GM06990 (cell line): ENCODE results near the gene UGT1A3.
"Not testable (repeated sequence)": the region's sequence is repeated elsewhere in the genome, so short reads cannot be mapped to it uniquely, and the experiment has no call there.

Experiments
- DNase-seq: peaks from one replicate; pipeline ENCODE4 v3.0.0-alpha.2; 2011; ENCODE audit not compliant: insufficient read length; ENCODE audit errors: extremely low read depth
- H3K27me3 ChIP-seq: replicated peaks from 2 replicates; pipeline ENCODE4 v1.6.0; 2011; ENCODE audit warnings: low read length; ENCODE audit not compliant: control insufficient read depth, insufficient read depth
- H3K36me3 ChIP-seq: 2 replicates; pipeline ENCODE4 v1.5.1; 2011; ENCODE audit warnings: low read length; ENCODE audit not compliant: control insufficient read depth, insufficient read depth
- H3K4me3 ChIP-seq: replicated peaks from 2 replicates; pipeline ENCODE4 v1.5.1; 2011; ENCODE audit warnings: low read depth, mild to moderate bottlenecking, control low read depth, low read length
- TF ChIP-seq, protein P1 (sequence below): IDR thresholded peaks from 2 replicates; pipeline ENCODE4 v1.5.1; 2011; ENCODE audit warnings: low read length, control low read depth, mild to moderate bottlenecking, inconsistent platforms; ENCODE audit not compliant: insufficient read depth, poor library complexity, severe bottlenecking

The UGT1A3 gene

DNA sequence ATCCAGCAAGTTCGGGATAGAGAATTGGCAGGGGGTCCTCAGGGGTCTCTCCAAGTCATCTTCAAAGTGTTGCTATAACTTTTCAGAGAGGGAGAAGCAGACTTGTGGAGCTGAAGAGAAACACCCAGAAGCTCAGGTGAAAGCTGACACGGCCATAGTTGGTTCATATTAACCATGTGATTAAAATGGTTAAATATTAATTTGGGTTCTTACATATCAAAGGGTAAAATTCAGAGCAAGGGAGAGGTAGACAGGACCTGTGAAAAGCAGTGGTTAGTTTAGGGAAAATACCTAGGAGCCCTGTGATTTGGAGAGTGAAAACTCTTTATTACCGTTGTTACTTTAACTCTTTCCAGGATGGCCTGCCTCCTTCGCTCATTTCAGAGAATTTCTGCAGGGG lies 36.2 kb upstream of the UGT1A3 start, which contains the start of gene UGT1A6:
UGT1A6 (plus strand) TSS at position 243 of the 400 bp plus-strand sequence; CDS start at position 358, 115 bp downstream.
- no peaks in the 10 kb centered on the region for H3K36me3 ChIP-seq
- H3K27me3 ChIP-seq: no peaks in the 10 kb centered on the region
- no peak within 1 kb of the TSS for H3K4me3 ChIP-seq
- no peak for DNase-seq
- TF ChIP-seq, protein P1, sequence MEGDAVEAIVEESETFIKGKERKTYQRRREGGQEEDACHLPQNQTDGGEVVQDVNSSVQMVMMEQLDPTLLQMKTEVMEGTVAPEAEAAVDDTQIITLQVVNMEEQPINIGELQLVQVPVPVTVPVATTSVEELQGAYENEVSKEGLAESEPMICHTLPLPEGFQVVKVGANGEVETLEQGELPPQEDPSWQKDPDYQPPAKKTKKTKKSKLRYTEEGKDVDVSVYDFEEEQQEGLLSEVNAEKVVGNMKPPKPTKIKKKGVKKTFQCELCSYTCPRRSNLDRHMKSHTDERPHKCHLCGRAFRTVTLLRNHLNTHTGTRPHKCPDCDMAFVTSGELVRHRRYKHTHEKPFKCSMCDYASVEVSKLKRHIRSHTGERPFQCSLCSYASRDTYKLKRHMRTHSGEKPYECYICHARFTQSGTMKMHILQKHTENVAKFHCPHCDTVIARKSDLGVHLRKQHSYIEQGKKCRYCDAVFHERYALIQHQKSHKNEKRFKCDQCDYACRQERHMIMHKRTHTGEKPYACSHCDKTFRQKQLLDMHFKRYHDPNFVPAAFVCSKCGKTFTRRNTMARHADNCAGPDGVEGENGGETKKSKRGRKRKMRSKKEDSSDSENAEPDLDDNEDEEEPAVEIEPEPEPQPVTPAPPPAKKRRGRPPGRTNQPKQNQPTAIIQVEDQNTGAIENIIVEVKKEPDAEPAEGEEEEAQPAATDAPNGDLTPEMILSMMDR: no peak

DNA sequence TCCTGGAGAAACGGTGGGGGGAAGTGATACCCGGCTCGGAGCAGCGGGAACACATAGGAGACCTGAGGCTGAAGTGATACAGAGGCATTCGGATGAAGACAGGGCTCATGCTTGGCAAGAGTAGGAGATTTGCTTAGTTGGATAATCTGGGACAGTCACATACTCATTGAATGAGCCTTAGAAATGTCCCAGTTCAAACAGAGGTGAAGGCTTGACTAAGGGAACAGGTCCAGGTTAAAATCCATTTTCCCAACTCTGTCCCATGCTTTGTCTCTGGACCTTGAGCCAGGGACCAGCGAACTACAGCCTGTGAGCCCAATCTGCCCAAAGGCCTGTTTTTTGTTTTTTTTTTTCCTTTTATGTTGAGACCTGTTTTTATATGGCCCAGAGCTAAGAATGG lies 34.9 kb upstream of the UGT1A3 start:
- no peak for DNase-seq
- TF ChIP-seq, protein P1: no peak
- H3K4me3 ChIP-seq: no peak overlapping the region
- no peaks in the 10 kb centered on the region for H3K36me3 ChIP-seq
- H3K27me3 ChIP-seq: no peaks in the 10 kb centered on the region

DNA sequence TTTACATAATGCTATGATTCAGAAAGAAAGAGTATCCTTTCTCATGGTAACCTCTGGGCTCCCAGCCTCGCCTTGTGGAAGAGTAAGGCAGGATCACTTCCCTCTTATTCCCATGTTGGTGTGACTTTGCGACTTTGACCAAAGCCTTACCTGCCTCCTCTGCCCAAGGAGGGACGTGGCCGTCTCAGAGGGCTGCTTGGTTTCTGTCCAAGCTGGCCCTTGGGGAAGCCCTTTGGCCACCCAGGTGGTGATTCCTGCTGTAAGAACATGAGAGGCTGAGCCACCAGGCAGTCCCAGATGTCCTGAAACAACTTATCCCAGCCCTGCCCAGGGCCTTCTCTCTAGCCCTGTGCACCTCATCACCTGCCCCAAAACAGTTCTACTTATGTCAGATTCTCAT lies 30.1 kb upstream of the UGT1A3 start:
- TF ChIP-seq, protein P1: no peak

DNA sequence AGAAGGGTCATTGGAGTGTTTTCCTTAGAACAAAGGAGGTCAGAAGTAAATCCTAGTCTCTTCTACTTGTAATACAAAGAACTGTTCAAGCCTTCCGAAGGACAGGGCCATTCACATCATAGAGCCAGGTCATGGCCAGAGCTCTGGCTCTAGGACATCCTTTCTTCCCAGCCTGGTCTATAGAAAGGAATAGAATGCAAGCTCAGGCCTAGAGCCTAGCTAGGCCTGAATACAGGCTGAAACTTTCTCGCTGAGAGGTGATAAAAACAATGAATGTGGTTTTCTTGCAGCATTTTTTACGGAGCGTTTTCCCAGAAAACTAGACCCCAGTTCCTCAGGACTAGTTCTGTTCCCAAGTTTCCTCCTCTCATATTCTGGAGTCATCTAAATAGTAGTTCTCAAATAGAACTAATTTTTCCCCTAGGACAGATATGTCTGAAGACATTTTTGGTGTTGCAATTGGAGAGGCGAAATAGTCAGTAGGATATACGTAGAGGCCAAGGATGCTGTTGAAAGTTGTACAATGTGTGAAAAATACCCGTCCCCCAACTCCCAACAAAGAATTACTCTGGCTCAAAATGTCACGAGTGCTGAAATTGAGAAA lies 29.3 kb upstream of the UGT1A3 start:
- H3K36me3 ChIP-seq: no peaks in the 10 kb centered on the region
- no peak for DNase-seq
- TF ChIP-seq, protein P1: no peak
- H3K4me3 ChIP-seq: no peak overlapping the region
- no peaks in the 10 kb centered on the region for H3K27me3 ChIP-seq

More for the DNA sequence above, 30.1 kb upstream of the UGT1A3 start:
- no peaks in the 10 kb centered on the region for H3K36me3 ChIP-seq
- no peak overlapping the region for H3K4me3 ChIP-seq
- no peak for DNase-seq
- no peaks in the 10 kb centered on the region for H3K27me3 ChIP-seq

DNA sequence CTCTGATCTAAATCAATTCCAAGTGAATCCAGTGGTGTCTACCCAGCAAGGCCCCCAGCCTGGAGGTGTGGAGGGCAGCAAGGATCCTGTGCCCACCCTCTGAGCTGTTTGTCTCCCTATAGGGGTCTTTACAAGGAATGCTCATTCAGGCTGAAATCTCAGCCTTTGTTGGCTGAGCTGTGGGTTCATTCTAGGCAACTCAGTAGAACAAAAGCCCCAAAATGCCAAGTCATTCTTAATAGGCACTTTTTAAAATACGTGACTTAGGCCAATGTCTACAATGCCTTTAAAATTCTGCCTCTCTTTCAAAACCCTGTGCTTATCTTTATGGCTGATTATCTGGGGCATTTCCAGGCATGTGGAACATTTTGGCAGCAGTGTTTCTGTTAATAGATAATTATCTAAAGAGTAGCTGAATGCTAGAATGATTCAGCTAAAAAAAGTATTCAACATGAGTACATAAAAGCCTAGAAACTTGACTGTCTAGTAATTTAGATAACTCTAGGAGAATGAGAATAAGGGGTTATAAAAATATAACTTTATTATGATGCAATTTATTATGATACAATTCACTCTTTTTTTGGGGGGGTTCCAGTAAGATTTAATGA lies 28.7 kb upstream of the UGT1A3 start:
- no peaks in the 10 kb centered on the region for H3K27me3 ChIP-seq
- no peak for DNase-seq

DNA sequence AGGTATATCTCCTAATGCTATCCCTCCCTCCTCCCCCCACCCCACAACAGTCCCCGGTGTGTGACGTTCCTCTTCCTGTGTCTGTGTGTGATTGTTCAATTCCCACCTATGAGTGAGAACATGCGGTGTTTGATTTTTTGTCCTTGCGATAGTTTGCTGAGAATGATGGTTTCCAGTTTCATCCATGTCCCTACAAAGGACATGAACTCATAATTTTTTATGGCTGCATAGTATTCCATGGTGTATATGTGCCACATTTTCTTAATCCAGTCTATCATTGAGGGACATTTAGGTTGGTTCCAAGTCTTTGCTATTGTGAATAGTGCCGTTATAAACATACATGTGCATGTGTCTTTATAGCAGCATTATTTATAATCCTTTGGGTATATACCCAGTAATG lies 28.0 kb upstream of the UGT1A3 start:
- H3K36me3 ChIP-seq, H3K27me3 ChIP-seq, H3K4me3 ChIP-seq, DNase-seq: not testable (repeated sequence)

More for the DNA sequence above, 28.7 kb upstream of the UGT1A3 start:
- no peaks in the 10 kb centered on the region for H3K36me3 ChIP-seq
- no peak overlapping the region for H3K4me3 ChIP-seq
- TF ChIP-seq, protein P1: no peak
